ENCODE data around the gene GMDS.

The GMDS gene

DNA sequence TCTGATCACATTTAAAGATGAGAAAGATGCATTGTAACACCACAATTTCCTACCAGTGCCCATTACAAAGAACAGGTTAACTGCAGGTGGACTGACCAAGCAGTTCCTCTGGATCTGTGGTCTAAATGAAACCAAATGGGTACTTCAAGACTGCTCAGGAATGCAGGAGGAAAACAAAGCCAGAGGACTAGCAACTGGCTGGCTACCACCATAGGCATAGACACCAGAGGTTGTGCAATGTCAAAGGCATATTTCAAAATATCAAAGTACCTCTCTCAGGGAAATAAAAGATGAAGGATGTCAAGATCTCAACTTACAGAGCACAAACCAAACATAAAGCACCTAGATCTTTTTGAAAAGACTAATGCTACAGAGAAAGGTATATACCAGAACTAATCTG, 65.5 kb downstream of the GMDS start:
- DNase-seq (ENCODE audit: extremely low read depth, low read depth), result peak; percentile 23
- TF ChIP-seq, protein P1, sequence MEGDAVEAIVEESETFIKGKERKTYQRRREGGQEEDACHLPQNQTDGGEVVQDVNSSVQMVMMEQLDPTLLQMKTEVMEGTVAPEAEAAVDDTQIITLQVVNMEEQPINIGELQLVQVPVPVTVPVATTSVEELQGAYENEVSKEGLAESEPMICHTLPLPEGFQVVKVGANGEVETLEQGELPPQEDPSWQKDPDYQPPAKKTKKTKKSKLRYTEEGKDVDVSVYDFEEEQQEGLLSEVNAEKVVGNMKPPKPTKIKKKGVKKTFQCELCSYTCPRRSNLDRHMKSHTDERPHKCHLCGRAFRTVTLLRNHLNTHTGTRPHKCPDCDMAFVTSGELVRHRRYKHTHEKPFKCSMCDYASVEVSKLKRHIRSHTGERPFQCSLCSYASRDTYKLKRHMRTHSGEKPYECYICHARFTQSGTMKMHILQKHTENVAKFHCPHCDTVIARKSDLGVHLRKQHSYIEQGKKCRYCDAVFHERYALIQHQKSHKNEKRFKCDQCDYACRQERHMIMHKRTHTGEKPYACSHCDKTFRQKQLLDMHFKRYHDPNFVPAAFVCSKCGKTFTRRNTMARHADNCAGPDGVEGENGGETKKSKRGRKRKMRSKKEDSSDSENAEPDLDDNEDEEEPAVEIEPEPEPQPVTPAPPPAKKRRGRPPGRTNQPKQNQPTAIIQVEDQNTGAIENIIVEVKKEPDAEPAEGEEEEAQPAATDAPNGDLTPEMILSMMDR (IDR thresholded peaks at IDR 0.05; ENCODE audit: low read depth, low read length), result no peak

DNA sequence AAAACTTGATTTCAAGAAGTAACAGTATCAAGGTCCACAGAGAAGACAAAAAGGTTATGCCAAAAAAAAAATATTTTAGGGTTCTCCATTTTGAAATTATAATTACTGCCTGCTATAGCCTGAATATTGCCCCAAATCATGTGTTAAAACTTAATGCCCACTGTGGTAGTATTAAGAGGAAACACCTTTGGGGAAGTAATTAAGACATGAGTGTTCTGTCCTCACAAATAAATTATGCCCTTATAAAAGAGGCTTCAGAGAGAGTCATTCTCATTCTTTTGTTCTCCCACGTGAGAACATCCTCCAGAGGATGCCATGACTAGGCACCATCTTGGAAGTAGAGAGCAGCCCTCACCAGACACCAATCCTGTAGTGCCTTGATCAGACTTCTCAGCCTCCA, 66.2 kb downstream of the GMDS start:
- TF ChIP-seq, protein P1 (IDR thresholded peaks at IDR 0.05; ENCODE audit: low read depth, low read length), result no peak
- DNase-seq (ENCODE audit: extremely low read depth, low read depth), result no peak

GRCh38 chr6:2178125-2178524, 67.3 kb downstream of the GMDS start:
- no peak for DNase-seq (ENCODE audit: extremely low read depth, low read depth)

GRCh38 chr6:2175825-2176224, 69.6 kb downstream of the GMDS start:
- no peak for DNase-seq (ENCODE audit: extremely low read depth, low read depth)
- TF ChIP-seq, protein P1 (IDR thresholded peaks at IDR 0.05; ENCODE audit: low read depth, low read length), result no peak

More at GRCh38 chr6:2178125-2178524, 67.3 kb downstream of the GMDS start:
- TF ChIP-seq, protein P1 (IDR thresholded peaks at IDR 0.05; ENCODE audit: low read depth, low read length), result no peak

- TF ChIP-seq, protein P1 (IDR thresholded peaks at IDR 0.05; ENCODE audit: low read depth, low read length), result no peak
- no peak for DNase-seq (ENCODE audit: extremely low read depth, low read depth)
These were observed 72.0 kb downstream of the GMDS start for GRCh38 chr6:2173203-2173961.

DNA sequence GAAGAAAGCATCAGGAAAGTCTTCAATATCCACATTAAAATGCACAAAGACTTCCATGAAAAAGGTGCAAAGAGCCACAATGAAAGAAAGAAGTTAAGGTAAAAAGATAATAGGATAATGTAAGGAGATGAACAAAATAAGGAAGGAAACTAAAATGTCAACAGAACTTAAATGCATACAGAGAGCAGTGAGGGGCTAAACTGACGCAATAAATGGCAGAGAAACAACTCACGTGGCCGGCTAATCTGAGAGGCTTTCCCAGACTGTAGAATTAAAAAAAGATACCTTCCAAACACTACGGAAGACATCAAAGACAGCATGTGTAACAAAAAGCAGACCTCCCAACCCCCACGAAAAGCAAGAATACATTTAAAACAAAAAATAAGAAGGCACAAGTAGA, 73.7 kb downstream of the GMDS start:
- TF ChIP-seq, protein P1 (IDR thresholded peaks at IDR 0.05; ENCODE audit: low read depth, low read length), result no peak
- no peak for DNase-seq (ENCODE audit: extremely low read depth, low read depth)

- TF ChIP-seq, protein P1 (IDR thresholded peaks at IDR 0.05; ENCODE audit: low read depth, low read length), result no peak
- DNase-seq (ENCODE audit: extremely low read depth, low read depth), result no peak
These were observed 76.9 kb downstream of the GMDS start for GRCh38 chr6:2168480-2168879.

All from AG09319 (cell line).